ELR (cell line): ENCODE data around the gene SDHAF4.
"Not testable (repeated sequence)": the region's sequence is repeated elsewhere in the genome, so short reads cannot be mapped to it uniquely, and the experiment has no call there.

Source experiments
- DNase-seq: peaks from one replicate; pipeline ENCODE4 v3.0.0-alpha.2; 2015; ENCODE audit warnings: low read depth

The SDHAF4 gene

DNA sequence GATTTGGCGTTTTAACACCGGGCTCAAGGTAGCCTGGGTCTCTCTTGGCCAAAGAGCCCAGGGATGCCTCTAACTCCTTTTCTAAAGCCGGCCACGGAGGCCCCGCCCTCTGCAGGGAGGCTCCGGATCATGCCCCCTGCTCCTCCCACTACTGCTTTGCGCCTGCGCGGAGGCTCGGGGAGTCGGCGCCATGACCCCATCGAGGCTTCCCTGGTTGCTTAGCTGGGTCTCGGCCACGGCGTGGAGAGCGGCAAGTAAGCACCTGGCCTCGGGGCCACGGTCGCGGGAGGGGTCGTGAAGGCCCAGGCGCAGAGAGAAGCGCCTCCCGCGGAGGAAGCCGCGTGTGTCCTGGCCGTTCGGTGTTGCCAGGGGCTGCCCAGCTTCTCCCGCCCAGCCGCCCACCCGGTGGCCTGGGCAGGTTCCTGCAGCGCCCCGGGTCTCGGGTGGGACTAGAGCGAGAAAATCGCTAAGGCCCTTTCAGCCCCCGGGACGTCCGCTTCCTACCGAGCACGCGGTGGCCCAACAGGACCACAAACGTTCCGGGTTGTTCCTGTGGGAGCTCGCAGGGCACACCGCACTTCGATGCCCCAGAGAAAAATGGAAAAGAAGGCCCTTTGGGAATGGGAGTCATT lies at the start of gene SDHAF4:
Gene SDHAF4 (plus strand): TSS at position 180 of the 632 bp plus-strand sequence. CDS start 11 bp downstream, at position 191.
- peak; percentile 91 for DNase-seq

DNA sequence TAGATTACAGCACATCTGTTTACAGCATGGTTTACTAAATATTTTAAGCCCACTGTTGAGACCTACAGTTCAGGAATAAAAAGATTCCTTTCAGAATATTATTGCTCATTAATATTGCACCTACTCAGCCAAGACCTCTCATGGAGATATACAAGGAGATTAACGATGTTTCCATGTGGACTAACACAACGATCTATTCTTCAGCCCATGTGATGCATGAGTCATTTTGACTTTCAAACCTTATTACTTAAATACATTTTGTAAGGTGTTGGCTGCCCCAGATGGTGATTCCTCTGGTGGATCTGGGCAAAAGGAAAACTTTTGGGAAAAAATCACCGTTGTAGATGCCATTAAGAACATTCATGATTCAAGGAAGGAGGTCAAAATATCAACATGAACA lies 48.0 kb upstream of the SDHAF4 start:
- no peak for DNase-seq

DNA sequence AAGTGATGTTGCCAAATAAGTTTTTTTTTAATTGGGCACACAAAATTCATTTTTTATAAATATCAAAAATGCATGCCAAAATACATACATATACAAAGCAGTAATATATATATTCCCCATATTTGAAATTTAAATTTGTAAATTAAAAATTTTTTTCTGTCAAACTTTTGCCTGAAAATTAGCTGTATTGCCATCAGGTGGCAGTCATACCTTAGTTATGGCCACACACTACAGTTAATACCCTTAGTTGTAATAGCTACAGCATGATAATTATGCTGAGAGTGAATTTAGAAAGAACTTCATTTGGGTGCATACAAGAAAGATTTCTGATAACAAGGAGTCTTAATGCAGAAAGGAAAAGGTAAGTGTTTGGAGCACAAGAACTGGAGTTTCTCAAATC lies 46.2 kb upstream of the SDHAF4 start:
- DNase-seq = peak; percentile 36

DNA sequence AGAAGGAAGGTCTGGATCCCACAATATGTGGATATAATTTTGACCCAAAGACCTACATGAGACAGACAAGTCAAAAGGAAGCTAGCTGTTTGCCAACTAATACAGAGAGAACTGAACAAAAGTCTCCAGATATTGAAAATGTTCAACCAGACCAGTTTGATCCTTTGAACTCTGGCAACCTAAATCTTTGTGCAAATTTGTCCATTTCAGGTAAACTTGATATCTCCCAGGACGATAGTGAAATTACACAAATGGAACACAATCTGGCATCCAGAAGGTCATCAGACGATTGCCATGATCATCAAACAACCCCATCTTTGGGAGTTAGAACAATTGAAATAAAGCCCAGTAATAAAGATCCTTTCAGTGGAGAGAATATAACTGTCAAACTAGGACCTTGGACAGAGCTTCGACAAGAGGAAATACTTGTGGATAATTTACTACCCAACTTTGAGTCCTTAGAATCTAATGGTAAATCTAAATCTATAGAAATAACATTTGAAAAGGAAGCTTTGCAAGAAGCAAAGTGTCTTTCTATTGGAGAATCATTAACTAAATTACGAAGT lies 41.9 kb upstream of the SDHAF4 start:
- DNase-seq = no peak

GRCh38 chr6:70527071-70527737 lies 39.5 kb upstream of the SDHAF4 start:
- DNase-seq = peak; percentile 6

DNA sequence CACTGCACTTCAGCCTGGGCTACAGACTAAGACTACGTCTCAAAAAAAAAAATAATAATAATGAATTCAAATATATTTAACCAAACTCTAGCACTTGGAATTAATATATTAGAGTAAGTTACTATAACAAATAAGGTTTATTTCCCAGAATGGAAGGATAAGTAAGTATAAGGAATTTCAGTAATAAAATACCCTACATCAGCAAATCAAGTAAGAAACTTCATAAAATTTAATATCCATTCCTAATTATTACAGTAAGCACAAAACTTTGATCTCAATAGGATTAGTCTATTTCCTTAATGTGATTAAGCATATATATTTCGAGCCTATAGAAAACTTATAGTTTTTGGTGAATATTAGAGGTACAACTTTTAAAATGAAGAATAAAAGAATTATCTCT lies 36.7 kb upstream of the SDHAF4 start:
- DNase-seq = no peak

- DNase-seq = no peak
Observed at GRCh38 chr6:70531133-70531532, 35.6 kb upstream of the SDHAF4 start.

GRCh38 chr6:70537266-70537665 lies 29.5 kb upstream of the SDHAF4 start:
- DNase-seq = no peak

DNA sequence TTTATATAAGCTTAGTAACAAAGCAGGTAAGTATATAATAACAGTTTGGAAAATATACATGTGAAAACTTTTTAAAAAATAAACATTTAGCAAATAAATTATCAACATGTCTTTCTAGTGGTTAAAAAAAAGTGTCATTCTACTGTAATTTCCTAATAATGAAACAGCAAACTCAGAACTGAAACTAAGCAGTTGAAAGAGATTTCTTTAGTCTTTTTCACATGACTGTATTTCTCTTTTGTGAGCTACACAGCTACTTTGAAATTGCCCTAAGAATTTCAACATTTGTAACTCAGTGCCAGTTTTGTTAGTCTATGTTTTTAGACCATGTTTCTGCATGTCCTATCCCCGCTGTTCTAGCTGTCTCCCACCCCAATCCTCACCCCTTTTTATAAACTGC lies 28.4 kb upstream of the SDHAF4 start:
- DNase-seq = no peak

DNA sequence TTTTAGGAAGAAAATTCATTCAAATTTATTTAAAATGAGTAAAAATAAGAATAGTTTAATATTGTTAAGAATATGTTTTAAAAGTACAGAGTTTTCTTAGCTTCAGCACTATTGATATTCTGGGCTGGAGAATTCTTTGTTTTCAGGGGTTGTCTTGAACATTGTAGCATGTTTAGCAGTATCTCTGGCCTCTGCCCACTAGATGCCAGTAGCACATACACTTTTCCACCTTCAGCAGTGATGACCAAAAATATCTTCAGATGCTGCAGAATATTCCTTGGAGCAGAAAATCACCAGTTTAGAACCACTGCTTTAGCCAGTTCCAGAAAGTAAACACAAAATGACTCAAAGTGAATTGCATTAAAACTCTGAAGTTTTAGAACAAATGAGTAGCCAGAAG lies 19.4 kb upstream of the SDHAF4 start:
- peak; percentile 25 for DNase-seq

DNA sequence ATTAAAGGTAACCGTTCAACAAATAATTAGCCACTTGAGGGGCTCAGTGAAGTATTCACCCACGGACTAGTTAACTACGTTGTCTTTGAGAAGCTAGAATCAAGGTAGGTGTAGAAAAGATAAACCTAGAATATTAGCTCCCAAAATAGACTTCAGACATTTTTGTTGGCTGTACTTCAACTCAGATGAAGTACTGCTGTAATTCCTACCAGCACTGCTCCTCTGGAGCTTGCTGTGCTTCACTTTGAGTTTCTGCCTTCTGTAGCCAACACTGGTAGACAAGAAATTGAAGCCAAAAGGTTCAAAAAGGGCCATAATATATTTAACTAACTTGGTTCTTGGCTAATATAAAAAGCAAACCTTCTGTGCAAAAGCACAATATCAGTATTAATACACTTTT lies 18.8 kb upstream of the SDHAF4 start:
- no peak for DNase-seq

DNA sequence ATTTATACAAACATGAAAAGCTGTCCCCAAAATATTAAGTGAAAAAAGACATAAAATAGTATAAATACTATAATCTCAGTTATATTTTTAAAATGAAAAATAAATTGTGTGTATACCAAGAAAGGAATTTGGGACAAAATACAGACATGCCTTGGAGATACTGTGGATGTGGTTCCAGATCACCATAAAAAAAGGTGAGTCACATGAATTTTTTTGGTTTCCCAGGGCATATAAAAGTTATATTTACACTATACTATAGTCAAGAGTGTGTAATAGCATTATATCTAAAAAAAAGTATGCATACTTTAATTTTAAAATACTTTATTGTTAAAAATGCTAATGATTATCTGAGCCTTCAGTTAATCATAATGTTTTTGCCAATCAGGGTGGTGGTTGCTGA lies 17.4 kb upstream of the SDHAF4 start:
- peak; percentile 39 for DNase-seq

DNA sequence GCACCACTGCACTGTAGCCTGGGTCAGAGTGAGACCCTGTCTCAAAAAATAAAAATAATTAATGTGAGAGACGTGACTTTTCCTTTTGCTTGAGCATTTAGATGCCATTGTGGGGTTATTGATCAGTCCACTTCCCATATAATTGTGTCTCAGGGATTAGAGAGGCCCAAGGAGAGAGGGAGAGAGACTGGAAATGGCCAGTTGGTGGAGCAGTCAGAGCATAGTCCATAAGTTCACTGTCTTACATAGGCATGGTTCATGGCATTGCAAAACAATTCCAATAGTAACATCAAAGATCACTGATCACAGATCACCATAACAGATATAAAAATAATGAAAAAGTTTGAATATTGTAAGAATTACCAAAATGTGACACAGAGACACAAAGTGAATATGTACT lies 15.2 kb upstream of the SDHAF4 start:
- DNase-seq = no peak

DNA sequence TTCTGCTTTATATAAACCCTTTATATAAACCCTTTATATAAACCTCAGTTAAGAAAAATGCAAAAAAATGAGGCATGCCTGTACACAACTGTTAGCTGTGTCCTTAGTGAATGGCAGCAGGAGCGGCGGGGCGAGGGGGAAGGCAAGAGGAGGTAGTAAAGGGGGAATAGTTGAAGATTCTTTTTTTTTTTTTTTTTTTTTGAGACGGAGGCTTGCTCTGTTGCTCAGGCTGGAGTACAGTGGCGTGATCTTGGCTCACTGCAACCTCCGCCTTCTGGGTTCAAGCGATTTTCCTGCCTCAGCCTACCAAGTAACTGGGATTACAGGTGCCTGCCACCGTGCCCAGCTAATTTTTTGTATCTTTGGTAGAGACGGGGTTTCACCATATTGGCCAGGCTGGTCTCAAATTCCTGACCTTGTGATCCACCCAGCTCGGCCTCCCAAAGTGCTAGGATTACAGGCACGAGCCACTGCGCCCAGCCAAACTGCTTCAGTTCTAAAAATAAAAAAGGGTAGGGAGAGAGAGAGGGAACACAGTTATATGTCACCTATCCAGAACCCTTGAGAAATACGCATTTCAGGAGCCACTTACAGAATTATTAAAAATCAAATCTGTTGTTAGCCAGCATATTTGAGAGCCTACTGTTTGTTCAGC lies 14.3 kb upstream of the SDHAF4 start:
- not testable (repeated sequence) for DNase-seq

DNA sequence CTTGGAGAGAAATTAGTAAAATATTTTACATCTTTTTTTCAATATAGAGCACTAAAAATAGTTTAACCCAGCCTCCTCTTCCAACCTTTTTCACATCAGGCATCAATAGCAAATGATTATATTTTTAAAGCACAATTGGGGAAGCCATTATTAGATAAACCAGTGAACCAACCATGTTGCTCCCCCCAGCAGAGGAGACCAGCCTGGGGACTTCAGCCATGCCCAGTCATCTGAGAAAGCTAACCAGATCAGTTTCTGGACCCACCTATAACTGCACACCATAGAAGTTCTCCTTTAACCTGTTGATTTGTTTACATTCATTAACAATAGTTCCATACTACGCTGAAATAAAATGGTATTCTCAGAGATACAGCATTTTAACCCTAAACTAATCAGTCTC lies 13.8 kb upstream of the SDHAF4 start:
- DNase-seq = no peak

- DNase-seq = no peak
Observed at GRCh38 chr6:70557998-70558397, 8.7 kb upstream of the SDHAF4 start.

GRCh38 chr6:70562401-70562800 lies 4.3 kb upstream of the SDHAF4 start:
- not testable (repeated sequence) for DNase-seq

- DNase-seq = no peak
Observed at GRCh38 chr6:70563530-70563929, 3.2 kb upstream of the SDHAF4 start.

DNA sequence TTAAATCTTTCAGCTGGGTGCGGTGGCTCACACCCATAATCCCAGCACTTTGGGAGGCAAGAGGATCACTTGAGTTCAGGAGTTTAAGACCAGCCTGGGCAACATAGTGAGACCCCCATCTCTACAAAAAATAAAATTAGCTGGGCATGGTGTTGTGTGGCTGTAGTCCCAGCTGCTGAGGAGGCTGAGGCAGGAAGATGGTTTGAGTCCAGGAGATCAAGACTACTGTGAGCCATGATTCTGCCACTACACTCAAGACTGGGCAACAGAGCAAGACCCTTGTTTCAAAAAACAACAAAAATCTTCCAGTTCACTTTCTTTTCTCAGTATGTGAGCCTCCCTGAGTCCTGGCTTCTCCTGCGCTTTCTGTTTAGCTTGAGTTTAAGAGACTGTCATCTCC lies 7.9 kb downstream of the SDHAF4 start:
- DNase-seq = no peak

DNA sequence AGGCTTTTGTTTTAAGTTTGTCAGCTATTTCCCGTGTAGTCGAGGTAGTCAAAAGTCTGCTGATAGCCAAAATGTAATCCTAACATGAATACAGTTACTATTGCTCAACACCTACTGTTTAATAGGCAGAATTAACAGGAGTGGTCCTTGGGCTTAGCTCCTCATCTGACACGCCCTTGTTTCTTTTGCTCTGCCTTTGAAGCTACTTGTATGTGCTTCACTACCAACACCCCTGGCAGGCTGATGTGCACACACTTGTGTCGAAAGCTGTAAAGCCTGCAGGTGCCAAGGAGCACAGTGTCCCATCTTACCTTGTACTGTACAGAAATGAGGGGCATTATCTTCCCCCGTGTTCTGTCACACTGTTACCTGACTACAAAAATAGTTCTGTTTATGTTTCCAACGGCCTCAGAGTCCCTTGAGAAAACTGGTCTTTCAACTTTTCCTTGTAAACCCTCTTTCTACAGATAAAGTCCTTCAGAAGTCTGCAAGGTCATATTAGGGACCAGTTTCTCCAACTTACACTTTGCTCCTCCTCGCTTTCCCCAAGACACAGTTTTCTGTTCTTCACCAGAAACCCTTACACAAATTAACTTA lies 9.3 kb downstream of the SDHAF4 start:
- DNase-seq = no peak

GRCh38 chr6:70586114-70586513 lies 19.4 kb downstream of the SDHAF4 start:
- DNase-seq = no peak

GRCh38 chr6:70590400-70590799 lies 23.7 kb downstream of the SDHAF4 start:
- DNase-seq = no peak
